ENCODE results near the gene CSPG5.

The CSPG5 gene

DNA sequence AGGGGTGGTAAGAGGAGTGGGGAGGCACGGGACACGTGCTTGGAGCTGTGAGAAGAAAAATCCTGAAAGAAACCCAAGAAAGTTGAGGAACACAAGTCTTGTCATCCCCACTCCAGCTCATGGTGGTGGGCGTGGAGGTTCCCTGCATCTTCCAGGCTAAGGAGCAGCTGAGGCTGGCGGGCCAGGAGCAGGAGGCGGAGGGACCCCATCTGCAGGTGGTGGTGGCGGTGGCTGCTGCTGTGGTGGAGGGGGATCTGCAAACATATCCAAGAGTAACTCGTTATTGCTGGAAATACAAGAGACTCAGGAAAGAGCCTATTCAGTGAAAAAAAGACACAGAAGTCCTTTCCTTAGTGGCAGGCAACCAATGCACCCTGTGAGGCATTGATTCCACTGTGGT, 9.4 kb upstream of the CSPG5 start:
- DNase-seq (ENCODE audit: low read depth): no peak

DNA sequence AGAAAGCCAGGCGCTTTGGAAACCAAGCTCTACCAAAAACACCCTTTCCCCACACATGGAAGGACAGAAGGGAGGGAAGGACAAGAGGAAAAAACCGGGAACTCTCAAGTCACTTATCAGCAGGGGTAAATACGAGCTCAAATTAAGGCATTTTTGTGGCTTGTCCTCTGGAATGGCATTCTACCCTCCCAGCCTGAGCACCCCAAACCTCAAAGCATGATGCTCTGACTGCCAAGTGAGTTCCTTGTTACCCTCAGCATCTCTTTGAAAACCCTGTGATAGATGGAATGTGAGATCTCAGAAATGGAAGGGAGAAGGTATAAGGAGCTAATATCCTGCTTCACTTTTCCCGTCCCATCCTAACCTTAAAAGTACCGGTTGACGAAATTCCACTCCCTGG, 8.1 kb upstream of the CSPG5 start:
- DNase-seq (ENCODE audit: low read depth): no peak

DNA sequence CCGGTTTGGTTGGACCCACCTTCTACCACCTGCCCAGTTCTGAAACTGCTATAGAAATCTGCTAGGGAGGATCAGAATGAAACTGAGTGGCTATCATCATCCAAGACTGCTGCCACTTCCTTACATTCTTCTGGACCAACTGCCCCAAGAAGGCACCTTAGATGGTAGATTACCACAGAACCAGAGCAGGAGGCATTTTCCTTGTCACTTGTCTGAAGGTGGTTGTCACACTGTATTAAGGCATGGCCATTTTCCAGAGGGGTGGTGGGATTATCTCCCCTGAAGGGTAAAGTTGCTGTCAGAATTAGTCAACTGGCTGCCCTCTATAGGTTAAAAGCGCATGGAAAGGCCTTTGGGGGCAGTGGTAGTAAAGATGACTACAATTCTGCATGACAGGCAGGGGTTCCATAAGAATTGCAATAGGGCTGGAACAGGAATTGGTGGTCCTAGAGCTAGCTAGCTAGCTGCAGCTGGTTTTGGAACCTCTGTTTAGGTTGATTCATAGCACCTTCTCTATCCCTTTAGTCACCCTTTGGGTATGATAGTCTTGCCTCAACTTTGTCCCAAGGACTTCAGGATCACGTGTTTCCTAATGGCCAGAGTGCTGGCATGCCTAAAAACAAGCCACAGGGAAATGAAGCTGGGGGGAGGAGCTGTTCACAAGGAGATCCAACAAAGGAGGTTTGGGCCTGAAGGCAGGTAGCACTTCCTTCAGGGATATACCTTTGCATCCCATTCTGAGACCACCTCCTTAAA, 4.8 kb upstream of the CSPG5 start:
- DNase-seq (ENCODE audit: low read depth): no peak

DNA sequence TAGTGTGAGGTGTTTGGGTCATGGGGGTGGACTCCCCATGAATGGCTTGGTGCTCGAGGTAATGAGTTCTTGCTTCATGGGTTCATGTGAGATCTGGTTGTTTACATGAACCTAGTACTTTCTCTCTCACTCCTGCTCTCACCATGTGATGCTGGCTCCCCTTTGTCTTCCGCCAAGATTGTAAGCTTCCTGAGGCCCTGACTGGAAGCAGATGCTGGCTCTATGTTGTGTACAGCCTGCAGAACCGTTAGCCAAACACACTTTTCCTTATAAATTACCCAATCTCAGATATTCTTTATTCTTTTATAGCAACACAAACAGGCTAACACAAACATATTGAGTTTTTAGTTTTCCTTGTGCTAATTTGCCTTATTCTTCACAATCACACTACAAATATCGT, 3.2 kb upstream of the CSPG5 start:
- DNase-seq (ENCODE audit: low read depth): no peak

DNA sequence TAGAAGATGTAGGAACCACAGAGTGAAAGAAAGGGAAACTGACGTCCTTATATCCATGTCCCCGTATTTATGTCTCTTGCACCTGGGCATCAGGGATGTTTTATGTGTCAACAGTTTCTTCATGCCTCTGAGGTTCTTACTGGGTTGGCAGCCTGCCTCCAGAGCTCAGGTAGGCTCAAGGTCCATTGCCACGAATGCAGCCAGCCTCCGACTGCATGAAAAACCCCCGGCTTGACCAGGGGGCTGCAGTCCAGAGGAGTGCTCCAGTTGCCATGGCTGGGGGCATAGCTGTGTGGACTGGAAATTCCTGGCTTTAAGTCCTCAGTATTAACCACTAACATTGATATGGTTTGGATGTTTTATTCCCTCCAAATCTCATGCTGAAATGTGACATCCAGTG, 2.8 kb upstream of the CSPG5 start:
- DNase-seq (ENCODE audit: low read depth): no peak

DNA sequence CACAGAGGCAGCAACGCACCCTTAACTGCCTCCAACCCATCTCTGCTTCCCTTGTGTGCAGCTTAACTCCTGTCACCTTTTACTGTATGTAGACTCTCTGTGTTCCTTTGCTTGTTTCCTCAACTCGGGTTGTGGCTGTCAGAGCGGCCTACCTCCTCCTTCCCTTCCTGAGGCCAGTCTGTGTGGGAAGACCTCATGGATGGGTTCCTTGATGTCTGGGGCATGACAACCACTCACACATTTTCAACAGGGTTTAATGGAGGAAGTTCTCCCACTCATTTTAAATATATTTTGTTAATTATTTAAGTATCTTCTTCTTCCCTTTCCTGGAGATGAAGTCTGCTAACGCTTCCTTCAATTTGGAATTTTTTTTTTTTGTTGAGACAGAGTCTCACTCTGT, 1.8 kb upstream of the CSPG5 start:
- no peak for DNase-seq (ENCODE audit: low read depth)

DNA sequence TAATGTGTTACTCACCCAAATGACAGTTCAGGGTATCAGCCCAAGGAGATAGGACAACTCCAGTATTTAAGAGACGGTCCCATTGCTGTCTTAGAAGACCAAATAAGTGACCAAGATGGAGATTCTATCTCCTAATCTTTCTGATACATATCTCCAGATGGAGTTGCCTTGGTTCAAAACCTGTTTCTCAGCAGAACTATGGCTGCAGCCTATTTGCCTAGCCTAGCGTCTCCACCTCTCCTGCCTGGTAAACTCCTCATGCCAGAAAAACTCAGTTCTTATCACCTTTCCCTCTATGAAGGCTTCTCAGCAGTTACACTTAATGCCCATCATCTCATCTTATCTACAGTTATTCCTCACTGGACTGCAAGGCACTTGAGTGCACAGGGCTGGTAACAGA, 1.2 kb upstream of the CSPG5 start:
- no peak for DNase-seq (ENCODE audit: low read depth)

DNA sequence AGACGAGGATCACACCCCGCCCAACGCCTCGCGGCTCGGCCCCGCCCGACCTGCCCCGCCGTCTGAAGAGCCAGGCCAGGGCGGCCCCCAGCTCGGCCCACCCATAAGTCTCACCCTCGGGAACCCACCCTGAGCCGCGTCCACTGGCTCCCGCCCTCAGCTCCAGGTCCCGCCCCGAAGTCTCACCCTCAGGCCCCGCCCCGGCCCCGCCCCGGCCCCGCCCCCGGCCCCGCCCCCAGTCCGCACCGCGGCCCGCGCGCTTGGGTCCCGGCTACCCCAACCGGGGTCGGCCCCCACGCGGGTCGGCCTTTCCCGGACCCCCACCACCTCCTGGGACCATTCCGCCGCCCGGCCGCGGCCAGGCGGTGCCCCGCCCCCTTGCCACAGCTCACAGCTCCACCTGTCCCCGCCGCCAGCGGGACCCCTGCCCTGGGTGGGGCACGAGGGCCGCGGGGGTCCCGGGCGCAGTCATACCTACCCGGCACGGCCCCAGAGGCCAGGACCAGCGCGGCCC, 489 bp downstream of the CSPG5 start:
- no peak for DNase-seq (ENCODE audit: low read depth)

DNA sequence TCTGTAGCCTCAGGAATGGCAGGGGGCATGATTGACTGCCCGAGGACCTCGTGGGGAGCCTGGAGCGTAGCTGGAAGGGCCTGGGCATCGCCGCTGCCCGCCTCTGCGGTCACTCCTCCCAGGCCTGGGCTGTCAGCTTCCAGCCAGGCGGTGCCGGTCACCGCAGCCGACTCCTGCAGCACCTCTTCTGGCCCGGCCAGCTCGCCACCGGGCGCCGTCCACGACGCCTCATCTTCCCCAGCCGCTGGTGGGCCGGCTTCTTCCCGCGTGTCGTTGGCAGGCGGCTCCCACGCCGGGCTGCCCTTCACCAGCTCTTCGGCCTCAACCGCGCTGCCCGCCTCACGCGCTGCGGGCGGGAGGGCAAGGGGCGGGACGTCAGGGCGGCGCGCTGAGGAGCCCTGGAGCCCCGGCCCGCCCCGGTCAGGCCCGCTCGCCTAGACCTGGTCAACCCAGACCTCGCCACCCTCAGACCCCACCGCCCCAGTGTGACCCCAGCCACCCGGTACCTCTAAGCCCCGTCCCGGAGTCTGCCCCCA, 1.0 kb downstream of the CSPG5 start:
- DNase-seq (ENCODE audit: low read depth): no peak

DNA sequence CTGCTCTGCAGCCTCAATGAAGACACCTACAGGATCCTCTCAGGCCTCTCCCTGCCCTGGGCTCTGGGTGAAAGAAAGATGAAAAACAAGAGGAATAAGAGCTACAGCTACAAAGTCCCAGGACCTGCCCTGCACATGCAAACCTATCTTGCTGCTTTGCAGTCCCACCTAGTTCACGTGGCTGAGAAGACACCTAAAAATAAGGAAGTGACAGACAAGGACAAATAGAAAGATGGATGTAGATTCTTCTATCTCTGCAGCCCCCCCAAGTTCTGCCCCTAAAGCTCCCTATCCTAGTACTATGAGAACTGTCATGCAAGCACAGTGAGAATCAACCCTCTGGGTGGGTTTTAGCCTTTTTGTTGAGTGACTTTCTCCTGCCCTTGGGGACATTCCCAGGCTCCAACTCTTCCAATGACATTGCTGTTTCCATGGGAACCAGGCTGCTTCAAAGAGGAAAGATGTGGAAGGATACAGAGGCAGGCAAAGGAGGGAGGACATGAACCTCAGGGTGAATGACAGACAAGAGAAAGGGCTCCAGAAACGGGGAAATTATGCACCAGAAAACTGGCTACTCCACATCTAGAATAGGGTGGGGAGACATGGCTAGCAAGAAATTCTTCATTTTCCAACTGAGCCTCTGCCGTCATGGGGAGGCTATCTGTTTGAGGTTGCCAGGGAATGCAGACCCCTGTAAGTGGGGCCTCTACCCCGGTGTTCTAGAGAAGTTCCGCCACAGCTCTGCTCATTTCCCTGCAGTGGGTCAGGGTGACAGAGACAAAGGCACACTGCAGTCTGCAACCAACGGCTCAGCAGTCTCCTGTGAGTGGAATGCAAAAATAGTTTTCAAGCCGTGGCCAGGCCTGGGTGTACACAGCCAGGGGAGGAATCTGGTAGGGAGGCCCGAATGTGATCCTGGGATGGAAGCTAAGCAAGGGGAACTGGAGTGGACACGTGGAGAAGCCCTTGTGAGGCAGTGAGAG, 5.2 kb downstream of the CSPG5 start:
- DNase-seq (ENCODE audit: low read depth): no peak

DNA sequence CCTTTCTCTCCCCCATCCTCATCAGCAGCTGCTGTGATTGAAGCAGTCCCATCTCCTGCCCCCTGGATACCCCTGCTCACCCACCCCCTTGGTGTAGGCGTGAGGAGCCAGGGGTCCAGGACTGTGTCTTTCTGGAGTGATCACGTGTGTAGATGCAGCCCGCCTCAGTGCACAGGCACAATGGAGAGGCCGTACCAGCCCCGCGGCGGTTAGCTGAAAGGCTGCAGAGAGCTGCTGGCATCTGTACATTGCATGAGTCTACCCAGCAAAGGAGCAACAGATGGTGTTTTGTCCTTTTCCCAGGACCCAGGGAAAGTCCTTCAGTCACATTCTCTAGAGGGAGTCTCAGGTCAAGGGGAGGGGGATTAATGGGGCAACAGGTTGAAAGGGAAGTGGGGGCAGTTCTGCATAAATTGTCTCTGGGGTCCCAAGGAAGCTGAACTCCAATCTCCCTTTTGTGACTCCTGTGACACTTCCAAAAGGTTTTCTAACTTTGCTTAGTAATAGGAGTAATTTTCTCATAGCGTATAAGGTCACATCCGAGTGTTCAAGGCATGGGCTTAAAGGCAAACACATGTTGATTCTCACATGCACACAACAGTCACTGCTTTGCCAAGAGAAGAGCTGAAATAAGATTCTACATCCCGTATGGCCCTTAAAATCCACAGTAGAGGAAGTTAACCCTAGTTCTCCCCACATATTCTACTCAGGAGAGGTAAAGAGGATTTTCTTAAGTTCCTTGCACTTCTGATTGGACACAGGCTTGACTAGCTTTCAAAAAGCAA, 7.1 kb downstream of the CSPG5 start:
- no peak for DNase-seq (ENCODE audit: low read depth)

DNA sequence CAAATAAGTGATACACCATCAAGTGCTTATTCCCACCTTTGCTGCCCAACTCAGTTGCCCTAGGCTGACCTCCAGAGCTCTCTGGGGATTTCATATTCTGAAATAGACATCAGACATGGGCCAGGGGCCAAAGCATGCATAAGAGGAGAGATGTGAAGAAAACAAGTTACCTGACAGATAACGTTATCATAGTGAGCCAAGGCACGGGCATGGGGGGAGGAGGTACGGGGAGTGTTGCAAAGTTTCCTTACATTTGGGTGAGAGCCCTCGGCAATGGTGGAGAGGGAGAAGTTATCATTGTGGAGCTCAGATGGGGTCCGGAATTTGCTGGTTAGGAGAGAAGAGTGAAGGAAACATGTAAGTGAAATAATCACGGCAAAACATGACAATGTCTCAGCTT, 9.8 kb downstream of the CSPG5 start:
- DNase-seq (ENCODE audit: low read depth): no peak

DNA sequence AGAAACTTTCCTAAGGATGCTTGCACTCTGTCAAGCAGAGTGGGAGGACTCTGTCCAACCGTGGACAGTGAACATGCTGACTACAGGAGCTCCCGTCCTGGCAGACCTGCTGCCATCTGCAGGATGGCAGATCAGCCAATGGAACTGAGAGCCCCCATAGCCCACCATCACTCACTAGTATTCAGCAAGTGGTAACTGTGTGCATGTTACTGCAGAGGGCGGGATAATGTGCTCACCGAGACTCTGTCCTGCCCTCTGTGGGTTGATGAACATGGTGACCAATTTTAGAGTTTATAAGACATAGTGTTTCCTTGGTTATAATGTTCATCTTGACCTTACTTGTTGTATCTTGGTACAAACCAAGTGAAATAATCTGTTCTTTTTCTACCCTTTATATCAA, 11.5 kb downstream of the CSPG5 start:
- DNase-seq (ENCODE audit: low read depth): no peak

DNA sequence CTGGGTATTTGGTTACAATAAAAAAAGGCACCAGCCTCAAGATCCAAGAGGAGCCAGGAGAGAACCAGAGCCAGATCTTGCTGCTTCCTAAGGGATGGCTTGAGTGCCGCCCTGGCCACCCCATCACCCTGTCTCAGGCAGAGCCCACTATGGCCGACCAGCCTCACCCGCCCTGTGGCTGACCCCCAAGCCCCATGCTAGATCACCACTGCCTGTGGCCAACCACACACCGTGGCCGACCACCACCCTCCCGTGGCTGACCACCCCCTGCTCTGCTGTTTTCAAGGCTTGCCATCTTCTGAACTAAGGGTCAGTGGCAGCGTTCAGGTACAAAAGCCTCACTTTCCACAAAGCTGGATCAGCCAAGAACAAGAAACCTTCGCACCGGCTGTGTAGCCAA, 12.0 kb downstream of the CSPG5 start:
- no peak for DNase-seq (ENCODE audit: low read depth)

DNA sequence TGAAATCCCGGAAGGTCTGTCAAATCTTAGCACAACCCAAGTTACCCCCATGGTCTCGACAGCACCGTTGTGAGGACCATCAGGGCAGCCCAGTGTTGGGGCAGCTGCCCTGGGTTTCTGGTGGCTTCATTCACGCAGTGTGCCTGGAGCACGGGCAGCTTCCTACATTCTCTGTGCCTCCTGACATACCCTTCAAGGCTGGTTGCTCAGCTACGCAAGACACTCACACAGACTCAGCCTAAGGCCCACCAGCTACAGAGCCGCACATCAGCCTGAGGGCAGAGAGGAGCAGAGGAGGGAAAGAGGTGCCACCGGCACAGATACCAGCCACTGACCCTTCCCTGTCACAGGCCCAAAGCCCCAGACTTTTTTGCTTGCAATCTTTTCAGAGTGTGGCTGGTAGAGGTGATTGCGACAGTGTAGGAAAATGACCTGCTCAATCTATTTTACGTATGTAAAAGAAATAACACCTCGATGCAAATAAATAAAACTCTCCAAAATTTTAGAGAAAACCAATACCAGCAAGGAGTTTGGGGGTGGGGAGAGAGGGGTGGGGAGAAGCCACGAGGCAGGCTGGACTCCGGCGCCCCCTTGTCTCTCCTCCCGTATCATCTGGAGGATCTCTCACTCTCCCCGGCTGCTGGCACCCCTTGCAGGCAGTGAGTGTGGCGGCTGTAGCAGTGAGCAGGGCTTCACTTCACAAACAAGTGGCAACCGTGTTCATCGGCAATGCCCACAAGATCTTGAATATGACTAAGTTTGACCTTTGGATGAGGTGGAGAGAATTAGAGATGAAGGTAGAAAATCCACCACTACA, 12.7 kb downstream of the CSPG5 start:
- DNase-seq (ENCODE audit: low read depth): no peak

DNA sequence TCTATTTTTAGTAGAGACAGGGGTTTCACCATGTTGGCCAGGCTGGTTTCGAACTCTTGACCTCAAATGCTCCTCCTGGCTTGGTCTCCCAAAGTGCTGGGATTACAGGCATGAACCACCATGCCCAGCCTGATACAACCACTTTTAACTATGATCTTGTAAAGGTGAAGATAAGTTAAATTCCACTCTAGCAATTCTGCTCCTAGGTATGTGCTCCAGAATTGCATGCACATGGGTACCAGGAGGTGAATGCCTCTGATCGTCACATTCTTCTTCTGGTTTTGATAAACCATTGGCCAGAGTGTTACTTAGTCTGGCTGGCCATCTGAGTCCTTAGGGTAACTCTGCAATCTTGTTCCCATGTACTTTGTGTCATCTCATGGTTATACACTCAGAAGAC, 22.3 kb downstream of the CSPG5 start:
- DNase-seq (ENCODE audit: low read depth): no peak

DNA sequence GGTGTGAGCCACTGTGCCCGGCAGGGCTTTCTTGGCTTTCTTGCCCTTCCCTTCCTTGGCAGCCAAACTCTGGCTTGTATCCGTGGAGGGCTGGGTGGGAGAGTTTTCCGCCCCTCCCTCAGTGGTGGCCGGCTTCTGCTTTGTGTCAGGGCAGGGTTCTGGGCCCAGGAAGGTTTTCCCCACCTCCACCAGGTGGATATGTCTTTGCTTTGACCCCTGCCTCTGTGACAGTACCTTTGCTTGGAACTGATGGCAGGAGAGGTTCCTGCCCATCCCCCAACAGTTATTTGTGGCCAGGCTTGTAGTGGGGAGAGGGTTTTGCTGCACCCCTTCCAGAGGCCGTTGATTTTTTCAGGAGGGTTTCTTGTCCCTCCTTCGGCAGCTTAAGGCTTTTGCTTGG, 24.3 kb downstream of the CSPG5 start:
- DNase-seq (ENCODE audit: low read depth): no peak

DNA sequence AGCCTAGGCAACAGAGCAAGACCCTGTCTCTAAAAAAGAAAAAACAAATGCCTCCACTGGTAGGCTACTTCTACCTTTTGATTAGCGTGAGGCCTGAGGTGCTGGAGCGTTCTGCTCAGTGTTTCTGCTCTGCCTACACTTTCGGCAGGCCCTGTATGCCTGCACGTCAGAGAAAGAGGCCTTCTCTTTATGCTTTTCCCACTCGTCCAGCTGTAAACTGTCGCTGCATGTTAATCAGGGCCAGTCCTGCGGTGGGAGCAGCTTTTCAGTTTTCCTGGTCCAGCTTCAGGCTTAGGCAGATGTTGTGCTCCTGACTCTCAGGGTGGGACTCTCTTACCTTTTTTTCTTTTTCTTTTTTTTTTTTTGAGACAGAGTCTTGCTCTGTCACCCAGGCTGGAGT, 25.3 kb downstream of the CSPG5 start:
- DNase-seq (ENCODE audit: low read depth): no peak

DNA sequence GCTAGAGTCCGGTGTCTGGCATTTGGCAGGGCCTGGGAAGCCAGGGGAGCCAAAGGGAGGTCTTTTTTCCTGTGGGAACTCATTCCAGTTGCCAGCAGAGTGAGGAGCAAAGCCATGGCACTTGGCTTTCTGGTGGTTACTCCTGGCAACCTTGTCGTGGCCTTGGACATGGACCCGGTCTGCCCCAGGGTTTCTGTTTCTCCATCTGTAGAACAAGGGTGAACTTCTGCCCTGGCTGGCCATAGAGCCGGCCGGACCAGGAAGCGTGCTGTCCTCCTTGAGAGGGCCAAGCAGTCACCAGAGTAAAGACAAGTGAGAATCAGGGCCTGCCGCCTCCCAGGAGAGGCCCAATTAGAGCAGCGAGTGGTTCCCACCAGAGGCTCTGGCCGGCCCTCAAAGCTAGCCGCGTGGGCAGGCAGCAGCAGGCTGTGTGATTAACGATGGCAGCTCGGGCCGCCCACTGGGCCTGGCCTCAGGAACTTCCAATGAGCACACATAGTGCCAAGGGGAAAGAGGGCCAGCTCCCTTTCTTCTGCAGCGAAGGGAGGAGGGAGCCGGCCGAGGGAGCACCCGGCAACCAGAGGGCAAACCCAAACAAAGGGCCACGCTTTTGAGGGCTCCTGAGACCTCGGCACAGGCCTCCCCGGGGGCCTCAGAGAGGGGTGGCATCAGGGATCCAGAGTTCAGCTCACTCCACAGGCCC, 36.0 kb downstream of the CSPG5 start:
- DNase-seq (ENCODE audit: low read depth): no peak

DNA sequence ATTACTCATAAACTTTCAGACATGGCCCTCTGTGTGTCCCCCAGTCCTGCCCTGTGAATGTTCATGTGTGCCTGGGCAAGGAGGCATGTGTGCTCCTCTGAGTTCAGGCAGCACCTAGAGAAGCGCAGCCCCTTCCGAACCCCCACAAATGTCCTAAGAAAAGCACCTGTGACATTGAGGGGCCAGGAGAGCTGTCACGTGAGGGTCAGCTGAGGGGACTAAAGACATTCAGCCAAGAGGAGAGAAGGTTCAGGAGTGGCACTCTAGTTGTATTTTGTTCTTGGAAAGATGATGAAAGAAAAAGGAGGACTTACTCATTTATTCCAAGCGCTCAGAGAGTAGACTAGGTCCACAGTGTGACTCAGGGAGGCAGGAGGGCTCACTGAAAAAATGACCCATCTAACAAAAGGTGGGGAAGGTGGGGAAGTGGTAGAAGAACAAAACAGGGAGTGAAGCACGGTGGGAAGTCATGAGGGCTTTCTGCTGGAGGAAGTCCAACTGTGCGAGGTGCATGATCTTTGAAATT, 37.0 kb downstream of the CSPG5 start:
- DNase-seq (ENCODE audit: low read depth): no peak

Measured in stimulated activated CD8-positive, alpha-beta memory T cell treated with anti-CD3 and anti-CD28 coated beads, Interleukin-15, amount 100 ng/mL, for 24 hours (primary cell).